ENCODE measurements around the gene PDCD6IP.
A peak's percentile ranks its signal among the peaks of the same experiment; 100 is the strongest.
"Not testable (repeated sequence)": the region's sequence is repeated elsewhere in the genome, so short reads cannot be mapped to it uniquely, and the experiment has no call there.

The PDCD6IP gene

GRCh38 chr3:33848624-33849347 lies 50.4 kb downstream of the PDCD6IP start:
- DNase-seq (ENCODE audit: low read depth), result no peak

- not testable (repeated sequence) for DNase-seq (ENCODE audit: low read depth)
Measured at GRCh38 chr3:33850599-33850998, 52.2 kb downstream of the PDCD6IP start.

- not testable (repeated sequence) for DNase-seq (ENCODE audit: low read depth)
Measured at GRCh38 chr3:33855407-33855806, 57.0 kb downstream of the PDCD6IP start.

DNA sequence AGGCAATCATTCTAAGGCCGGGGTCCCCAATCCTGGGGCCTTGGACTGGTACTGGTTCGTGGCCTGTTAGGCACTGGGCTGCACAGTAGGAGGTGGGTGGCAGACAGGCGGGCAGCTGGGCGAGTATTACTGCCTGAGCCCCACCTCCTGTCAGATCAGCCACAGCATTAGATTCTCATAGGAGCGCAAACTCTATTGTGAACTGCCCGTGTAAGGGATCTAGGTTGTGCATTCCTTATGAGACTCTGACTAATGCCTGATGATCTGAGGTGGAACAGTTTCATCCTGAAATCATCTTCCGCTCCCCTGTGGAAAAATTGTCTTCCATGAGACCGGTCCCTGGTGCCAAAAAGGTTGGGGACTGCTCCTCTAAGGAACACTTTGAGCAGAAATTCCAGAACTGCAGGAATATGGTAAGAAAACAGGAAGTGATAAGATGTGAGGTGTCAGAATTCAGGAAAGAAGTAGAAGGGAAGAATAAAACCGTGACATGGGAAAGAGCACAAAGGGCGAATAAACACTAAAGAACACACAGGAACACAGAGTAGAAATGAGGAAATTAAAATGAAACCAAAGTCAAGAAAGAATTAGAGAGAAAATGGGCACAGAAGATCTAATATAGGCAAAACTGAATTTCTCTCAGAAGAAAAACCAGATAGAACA lies 57.6 kb downstream of the PDCD6IP start:
- DNase-seq (ENCODE audit: low read depth), result no peak

GRCh38 chr3:33857701-33858100 lies 59.3 kb downstream of the PDCD6IP start:
- not testable (repeated sequence) for DNase-seq (ENCODE audit: low read depth)

DNA sequence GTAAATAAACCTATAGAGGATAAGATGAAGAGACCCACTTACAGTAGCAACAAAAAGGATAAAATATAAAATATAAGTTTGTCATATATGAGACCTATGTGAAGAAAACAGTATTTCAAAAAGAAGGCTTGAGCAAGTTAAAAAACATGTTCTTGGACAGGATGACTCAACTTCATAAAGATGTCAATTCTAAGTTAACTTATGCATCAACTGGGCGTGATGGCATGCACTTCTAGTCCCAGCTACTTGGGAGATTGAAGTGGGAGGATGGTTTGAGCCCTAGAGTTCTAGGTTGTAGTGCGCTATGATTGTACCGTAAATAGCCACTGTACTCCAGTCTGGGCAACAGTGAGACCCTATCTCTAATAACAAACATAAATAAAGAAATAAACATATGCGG lies 59.7 kb downstream of the PDCD6IP start:
- no peak for DNase-seq (ENCODE audit: low read depth)

DNA sequence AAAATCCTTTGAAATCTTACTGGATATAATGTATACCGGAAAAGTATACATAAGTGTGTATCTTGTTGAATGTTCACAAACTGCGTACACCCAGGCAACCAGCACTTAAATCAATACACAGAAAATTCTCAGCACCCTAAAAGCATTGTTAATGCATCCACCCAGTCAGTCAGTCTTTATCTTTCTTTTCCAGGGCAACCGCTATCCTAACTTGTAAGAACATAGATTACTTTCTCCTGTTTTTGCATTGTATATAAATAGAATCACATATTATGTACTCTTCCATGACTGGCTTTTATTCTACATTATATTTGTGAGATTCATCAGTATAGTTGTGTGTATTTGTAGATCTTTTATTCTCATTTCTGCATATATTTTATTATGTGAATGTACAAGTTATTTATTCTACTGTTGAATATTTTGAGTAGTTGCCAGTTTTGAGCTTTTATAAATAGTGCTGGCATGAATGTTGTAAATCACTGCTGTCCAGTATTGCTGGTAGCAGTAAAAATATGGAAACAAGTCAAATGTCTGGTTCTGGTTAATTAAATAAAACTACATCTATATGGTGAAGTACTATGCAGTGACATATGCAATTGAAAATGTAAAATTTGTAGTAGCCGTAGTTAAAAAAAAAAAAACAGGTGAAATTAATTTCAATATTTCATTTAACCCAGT lies 62.1 kb downstream of the PDCD6IP start:
- no peak for DNase-seq (ENCODE audit: low read depth)

DNA sequence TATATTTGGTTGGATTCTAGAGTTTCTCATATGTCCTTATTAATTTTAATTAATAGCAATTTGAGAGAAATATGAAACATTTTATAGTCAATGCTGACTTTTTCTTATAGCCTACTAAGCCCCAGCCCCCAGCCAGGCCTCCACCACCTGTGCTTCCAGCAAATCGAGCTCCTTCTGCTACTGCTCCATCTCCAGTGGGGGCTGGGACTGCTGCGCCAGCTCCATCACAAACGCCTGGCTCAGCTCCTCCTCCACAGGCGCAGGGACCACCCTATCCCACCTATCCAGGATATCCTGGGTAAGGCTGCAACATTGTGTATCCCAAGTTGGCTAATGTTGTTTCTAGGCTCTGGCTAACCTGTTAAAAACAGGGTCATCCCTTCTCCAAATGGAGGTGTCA lies 66.7 kb downstream of the PDCD6IP start:
- DNase-seq (ENCODE audit: low read depth), result no peak

DNA sequence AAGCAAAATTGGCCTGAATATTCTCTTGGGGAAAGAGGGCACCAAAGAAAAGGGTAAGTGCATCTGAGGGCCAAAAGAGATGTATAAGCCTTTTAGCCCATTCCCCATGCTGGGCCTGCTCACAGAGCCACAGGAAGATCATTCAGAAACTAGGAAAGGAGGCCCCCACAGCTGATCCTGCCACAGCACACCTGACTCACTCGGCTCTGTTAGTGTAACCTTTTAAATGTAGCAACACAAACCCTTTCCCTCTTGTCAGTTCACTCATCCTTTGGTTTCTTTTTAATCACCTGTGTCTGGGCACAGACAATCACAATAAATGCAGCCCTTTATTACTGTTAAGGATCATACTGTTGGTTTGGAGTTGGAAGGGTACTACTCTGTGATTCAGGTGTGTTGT lies 69.9 kb downstream of the PDCD6IP start:
- no peak for DNase-seq (ENCODE audit: low read depth)

- DNase-seq (ENCODE audit: low read depth), result no peak
Measured at GRCh38 chr3:33869977-33870376, 71.5 kb downstream of the PDCD6IP start.

- no peak for DNase-seq (ENCODE audit: low read depth)
Measured at GRCh38 chr3:33874815-33875214, 76.4 kb downstream of the PDCD6IP start.

DNA sequence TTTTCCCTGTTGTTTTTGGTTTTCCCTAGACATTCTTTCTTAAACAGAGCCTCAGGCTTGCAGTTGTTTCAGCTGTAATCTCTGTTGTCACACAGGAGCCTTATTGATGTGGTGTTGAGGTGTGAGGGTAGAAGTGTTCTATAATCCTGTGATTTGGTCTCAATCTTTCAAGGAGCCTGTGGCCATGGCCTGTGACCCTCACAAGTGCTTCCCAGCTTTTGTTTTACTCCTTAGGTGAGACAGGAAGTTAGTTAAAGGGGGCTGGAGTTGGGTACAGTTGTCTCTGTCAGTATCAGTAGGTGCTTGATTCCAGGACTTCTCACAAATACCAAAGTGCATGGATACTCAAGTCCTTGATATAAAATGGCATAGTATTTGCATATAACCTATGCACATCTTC lies 77.2 kb downstream of the PDCD6IP start:
- DNase-seq (ENCODE audit: low read depth), result no peak

DNA sequence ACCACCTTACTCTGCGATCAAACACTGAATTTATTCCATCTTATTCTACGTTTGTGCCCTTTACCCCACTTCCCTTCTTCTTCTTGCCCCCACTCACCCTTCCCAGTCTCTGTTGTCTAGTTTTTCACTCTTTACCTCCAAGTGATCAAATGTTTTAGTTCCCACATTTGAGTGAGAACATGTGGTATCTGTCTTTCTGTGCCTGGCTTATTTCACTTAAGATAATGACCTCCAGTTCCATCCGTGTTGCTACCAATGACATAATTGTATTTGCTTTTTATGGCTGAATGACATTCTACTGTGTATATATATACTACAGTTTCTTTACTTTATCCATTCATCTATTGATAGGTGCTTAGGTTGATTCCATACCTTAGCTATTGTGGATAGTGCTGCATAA lies 78.8 kb downstream of the PDCD6IP start:
- no peak for DNase-seq (ENCODE audit: low read depth)

DNA sequence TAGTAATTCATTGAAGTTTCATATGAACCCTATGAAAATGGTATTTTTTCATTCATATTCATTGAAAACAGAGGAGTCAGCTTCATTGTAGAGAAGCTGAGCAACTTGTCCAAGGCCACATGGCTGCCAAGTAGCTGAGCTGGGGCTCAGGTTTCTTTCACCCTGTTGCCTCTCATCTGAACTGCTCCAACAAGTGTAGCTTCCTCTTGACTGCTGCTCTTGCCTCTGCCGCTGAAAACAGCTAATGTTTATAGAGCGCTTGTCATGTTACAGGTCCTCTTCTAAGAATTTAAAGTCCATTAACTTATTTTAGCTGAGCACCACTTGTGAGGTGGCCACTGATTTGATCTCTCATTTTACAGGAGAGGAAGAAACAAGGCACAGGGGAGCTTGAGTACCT lies 81.1 kb downstream of the PDCD6IP start:
- DNase-seq (ENCODE audit: low read depth), result no peak

DNA sequence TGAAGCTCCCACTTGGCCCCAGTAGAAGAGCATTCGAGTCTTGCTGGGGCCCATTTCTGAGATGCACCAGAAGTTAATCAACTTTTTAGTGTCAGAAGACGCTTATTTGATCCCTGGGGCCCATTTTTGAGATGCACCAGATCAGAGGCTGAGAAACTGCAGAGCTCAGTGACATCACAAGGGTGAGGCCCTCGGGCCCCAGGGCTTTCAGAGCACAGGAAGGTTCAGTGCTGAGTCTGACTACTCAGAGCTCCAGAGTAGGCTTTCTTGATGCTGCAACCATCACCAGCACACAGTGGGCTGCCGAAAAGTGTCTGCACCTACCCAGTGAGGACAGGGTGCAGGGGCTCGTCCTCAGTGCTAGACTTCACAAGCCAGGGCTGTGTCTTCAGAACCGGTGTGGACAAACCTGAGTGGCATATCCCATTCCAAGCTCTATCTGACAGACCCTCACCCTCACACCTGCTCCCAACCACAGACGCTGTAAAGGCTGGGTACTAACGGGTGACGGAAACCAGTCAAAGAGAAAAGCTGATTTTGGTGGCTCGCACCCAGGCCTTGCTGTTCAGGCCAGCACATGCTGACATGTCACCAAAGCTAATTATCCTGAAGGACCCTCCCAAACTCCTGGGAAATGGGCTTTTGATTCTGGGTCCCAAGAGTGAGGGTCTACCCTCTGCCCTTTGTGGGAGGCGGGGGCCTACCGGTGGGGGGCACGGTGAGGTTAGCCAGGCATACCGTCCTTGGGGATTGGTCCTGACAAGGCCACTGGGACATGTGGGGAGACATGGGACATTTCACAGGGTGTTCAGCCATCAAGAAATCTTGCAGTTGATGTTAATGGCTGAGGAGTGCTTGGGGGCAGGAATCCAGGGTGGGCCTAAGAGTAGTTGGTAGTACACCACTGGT lies 83.0 kb downstream of the PDCD6IP start:
- no peak for DNase-seq (ENCODE audit: low read depth)

- no peak for DNase-seq (ENCODE audit: low read depth)
Measured at GRCh38 chr3:33882296-33882695, 83.9 kb downstream of the PDCD6IP start.

GRCh38 chr3:33883538-33883950 lies 85.1 kb downstream of the PDCD6IP start:
- DNase-seq (ENCODE audit: low read depth), result peak; percentile 14

- DNase-seq (ENCODE audit: low read depth), result no peak
Measured at GRCh38 chr3:33883951-33884561, 85.6 kb downstream of the PDCD6IP start.

DNA sequence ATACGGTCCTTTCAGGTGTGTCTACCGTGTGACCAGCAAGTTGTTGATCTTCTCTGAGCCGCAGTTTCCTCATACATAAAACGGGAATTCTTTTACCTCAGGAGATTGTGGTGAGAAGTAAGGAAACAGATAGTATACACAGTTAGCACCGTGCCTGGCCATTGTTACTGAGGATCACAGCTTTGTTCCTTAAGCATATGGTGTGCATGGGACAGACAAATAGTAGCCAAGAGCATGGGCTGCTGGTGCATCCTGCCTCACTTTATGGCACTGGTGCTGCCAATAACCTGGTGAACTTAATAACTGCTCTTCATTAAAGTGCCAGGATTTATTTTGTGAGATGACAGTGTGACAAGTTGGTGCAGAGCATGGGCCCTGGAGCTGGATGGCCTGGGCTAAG lies 86.3 kb downstream of the PDCD6IP start:
- no peak for DNase-seq (ENCODE audit: low read depth)

DNA sequence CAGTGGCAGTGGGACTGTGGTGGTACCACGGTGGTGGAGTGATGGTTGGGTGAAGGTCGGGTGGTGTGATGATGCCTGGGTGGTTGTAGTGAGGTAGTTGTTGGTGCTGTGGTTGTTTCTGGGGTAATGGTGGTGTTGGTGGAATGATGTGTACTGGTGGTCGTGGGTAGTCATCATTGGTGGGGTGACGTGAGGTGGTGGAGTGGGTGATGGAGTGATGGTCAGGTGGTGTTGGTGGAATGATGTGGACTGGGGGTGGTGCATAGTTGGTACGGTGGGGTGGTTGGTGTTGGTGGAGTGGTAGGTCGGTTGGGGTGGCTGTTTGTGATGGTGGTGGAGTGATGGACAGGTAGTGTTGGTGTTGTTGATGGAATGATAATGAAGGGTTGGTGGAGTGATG lies 87.1 kb downstream of the PDCD6IP start:
- DNase-seq (ENCODE audit: low read depth), result no peak

DNA sequence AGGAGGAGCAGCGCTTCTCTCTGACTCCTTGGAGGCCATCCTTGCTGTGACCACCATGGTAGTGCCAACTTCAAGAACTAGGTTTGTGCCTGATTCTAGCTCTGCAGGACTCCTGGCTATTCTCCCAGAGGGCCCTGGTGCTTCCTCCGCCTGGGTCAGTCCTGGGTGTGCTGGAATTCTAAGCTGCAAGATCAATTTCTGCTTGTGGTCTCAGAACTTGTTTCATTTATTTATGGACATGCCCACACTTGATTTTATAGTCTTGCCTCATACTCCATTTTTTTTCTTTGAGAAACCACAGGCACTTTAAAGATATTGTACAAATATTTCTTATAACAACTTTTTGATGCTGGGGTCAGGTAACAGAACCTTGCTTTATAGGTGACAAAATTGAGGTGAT lies 87.6 kb downstream of the PDCD6IP start:
- DNase-seq (ENCODE audit: low read depth), result no peak

DNA sequence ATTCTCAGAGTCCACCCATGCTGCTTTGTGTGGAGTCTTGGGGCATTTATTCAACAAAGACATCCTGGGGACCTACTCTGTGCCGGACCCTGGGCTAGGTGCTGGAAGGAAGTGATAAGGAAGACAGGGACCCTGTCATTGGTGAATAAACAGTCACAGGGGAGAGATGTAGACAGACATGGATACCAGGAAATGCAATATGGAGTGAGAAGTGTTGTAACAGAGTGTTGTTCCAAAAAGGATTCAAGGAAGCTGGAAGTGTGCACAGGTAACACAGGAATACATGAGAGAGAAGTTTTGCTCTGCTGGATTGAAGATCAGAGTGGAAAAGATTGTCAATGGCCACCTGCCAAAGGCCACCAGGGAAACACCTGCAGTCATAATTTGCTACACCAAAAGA lies 89.0 kb downstream of the PDCD6IP start:
- DNase-seq (ENCODE audit: low read depth), result no peak

Data from fibroblast of the conjunctiva (primary cell).